ENCODE results near the gene MFSD2A. TPM values are rescaled to one million over a fixed set of nuclear protein-coding genes. Genes with fewer than 3 reads are reported as not detected.
"Not testable (repeated sequence)": the region's sequence is repeated elsewhere in the genome, so short reads cannot be mapped to it uniquely, and the experiment has no call there.

MFSD2A gene
- total RNA-seq, 1 experiment from 2014 or later: 6.6 TPM

- in situ Hi-C loops (cut with HindIII; ENCODE audit: low pct_unique_long_range_greater_than_20kb, low sequenced_read_pairs): no loop called here
Observed at GRCh38 chr1:39959651-39960333, 4.8 kb downstream of the MFSD2A start.

GRCh38 chr1:39960431-39960958 is 5.5 kb downstream of the MFSD2A start:
- in situ Hi-C loops (cut with HindIII; ENCODE audit: low pct_unique_long_range_greater_than_20kb, low sequenced_read_pairs): no loop called here
- no peak for DNase-seq (ENCODE audit: low read depth)

More at GRCh38 chr1:39959651-39960333, 4.8 kb downstream of the MFSD2A start:
- no peak for DNase-seq (ENCODE audit: low read depth)

- DNase-seq (ENCODE audit: low read depth): no peak
- in situ Hi-C loops (cut with HindIII; ENCODE audit: low pct_unique_long_range_greater_than_20kb, low sequenced_read_pairs): no loop called here
Observed at GRCh38 chr1:39962450-39962825, 7.5 kb downstream of the MFSD2A start.

DNA sequence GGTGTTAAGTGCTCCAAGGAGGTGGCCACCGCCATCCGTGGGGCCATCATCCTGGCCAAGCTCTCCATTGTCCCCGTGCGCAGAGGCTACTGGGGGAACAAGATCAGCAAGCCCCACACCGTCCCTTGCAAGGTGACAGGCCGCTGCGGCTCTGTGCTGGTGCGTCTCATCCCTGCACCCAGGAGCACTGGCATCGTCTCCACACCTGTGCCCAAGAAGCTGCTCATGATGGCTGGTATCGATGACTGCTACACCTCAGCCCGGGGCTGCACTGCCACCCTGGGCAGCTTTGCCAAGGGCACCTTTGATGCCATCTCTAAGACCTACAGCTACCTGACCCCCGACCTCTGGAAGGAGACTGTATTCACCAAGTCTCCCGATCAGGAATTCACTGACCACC is 8.0 kb downstream of the MFSD2A start:
- in situ Hi-C loops (cut with HindIII; ENCODE audit: low pct_unique_long_range_greater_than_20kb, low sequenced_read_pairs); DNase-seq (ENCODE audit: low read depth): not testable (repeated sequence)

DNA sequence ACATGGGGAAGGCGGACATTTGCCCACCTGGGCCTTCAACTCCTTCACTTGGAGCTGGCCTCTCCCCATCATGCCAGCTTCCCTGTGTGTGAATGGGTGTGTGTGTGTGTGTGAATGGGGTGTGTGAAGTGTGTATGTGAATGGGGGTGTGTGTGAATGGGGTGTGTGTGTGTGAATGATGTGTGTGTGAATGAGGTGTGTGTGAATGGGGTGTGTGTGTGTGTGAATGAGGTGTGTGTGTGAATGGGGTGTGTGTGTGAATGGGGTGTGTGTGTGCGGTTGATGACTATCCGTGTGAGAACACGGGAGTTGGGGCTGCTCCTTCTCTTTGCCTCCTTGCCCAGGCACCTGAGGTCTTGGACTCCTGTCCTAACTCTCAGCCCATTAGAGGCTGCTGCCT is 9.6 kb downstream of the MFSD2A start:
- in situ Hi-C loops (cut with HindIII; ENCODE audit: low pct_unique_long_range_greater_than_20kb, low sequenced_read_pairs): no loop called here
- no peak for DNase-seq (ENCODE audit: low read depth)

- in situ Hi-C loops (cut with HindIII; ENCODE audit: low pct_unique_long_range_greater_than_20kb, low sequenced_read_pairs): no loop called here
- DNase-seq (ENCODE audit: low read depth): no peak
Observed at GRCh38 chr1:39965044-39965443, 10.1 kb downstream of the MFSD2A start.

DNA sequence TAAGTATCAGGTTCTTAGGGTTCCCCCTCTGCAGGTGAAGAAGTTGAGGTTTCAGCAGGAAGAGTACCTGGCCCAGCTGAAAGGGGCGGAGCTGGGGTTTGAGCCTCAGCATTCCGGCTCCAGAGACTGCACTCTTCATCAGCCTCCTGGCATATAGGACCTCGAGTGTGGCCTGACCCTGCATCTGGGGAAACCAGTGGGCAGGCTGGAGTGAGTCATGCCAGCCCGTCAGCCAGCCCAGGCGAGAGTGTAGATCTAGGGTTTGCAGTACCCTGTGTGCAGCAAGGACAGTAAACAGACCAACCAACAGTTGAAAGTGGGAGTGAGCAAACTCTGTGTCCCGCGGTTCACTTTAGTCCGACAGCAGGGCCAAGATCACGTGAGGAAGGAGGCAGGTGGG is 14.1 kb downstream of the MFSD2A start:
- no peak for DNase-seq (ENCODE audit: low read depth)
- in situ Hi-C loops (cut with HindIII; ENCODE audit: low pct_unique_long_range_greater_than_20kb, low sequenced_read_pairs): no loop called here

DNA sequence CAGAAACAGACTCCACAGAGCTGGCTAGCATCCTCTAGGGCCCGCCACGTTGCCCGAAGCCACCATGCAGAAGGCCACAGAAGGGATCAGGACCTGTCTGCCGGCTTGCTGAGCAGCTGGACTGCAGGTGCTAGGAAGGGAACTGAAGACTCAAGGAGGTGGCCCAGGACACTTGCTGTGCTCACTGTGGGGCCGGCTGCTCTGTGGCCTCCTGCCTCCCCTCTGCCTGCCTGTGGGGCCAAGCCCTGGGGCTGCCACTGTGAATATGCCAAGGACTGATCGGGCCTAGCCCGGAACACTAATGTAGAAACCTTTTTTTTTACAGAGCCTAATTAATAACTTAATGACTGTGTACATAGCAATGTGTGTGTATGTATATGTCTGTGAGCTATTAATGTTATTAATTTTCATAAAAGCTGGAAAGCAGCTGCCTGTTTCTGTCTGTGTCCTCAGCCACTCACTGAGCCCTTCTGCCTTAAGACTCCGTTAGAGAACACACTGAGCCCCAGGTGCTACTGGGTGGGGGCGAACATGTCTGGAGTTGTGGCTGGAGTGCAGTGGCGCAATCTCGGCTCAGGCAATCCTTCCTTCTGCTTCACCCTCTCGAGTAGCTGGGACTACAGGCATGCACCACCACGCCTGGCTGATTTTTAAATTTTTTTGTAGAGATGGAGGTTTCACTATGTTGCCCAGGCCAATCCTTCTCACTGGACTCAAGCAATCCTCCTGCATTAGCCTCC is 14.8 kb downstream of the MFSD2A start:
- in situ Hi-C loops (cut with HindIII; ENCODE audit: low pct_unique_long_range_greater_than_20kb, low sequenced_read_pairs): no loop called here
- no peak for DNase-seq (ENCODE audit: low read depth)

DNA sequence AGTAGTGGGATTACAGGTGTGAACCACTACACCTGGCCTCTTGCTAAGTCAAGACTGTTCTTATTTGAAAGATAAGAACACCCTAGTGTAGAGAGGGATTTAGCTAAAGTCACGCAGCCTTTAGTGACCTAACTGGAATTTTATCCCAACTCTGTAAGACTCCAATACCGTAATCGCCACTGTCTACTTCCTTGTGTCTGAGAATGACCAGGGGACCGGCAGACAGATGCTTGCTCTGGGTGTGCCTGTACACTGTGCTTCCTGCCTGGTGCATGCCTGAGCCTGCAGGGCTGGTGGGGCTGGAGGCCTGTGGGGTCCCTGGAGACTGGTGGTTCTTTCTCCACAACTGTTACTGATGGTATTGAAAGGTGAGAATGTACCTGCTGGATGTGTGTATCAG is 15.3 kb downstream of the MFSD2A start:
- in situ Hi-C loops (cut with HindIII; ENCODE audit: low pct_unique_long_range_greater_than_20kb, low sequenced_read_pairs): no loop called here

GRCh38 chr1:39971138-39971537 is 16.2 kb downstream of the MFSD2A start:
- in situ Hi-C loops (cut with HindIII; ENCODE audit: low pct_unique_long_range_greater_than_20kb, low sequenced_read_pairs): no loop called here
- no peak for DNase-seq (ENCODE audit: low read depth)

More for the DNA sequence above, 15.3 kb downstream of the MFSD2A start:
- no peak for DNase-seq (ENCODE audit: low read depth)

- DNase-seq (ENCODE audit: low read depth): peak; percentile 47
- in situ Hi-C loops (cut with HindIII; ENCODE audit: low pct_unique_long_range_greater_than_20kb, low sequenced_read_pairs): no loop called here
Observed at GRCh38 chr1:39973503-39974135, 18.7 kb downstream of the MFSD2A start.

- in situ Hi-C loops (cut with HindIII; ENCODE audit: low pct_unique_long_range_greater_than_20kb, low sequenced_read_pairs): no loop called here
- no peak for DNase-seq (ENCODE audit: low read depth)
Observed at GRCh38 chr1:39976732-39977131, 21.8 kb downstream of the MFSD2A start.

DNA sequence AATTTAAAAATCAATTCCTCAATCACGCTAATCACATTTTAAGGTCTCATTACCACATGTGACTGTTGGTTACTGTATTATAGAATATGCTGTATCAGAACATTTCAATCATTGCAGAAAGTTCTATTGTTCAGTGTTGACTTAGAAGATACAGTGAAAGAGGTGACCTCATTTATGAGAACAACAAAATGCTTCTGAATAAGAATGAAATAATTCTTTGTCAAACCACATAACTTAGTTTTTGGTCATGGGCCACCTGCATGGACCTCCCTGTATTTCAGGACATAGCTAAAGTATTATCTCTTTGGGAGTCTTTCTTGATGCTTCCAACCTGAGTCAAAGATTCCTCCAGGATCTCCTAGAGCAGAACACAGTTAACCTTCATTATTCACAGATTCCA is 22.3 kb downstream of the MFSD2A start:
- in situ Hi-C loops (cut with HindIII; ENCODE audit: low pct_unique_long_range_greater_than_20kb, low sequenced_read_pairs): no loop called here
- no peak for DNase-seq (ENCODE audit: low read depth)

- no peak for DNase-seq (ENCODE audit: low read depth)
- in situ Hi-C loops (cut with HindIII; ENCODE audit: low pct_unique_long_range_greater_than_20kb, low sequenced_read_pairs): no loop called here
Observed at GRCh38 chr1:39979654-39980053, 24.7 kb downstream of the MFSD2A start.

- DNase-seq (ENCODE audit: low read depth): no peak
- in situ Hi-C loops (cut with HindIII; ENCODE audit: low pct_unique_long_range_greater_than_20kb, low sequenced_read_pairs): no loop called here
Observed at GRCh38 chr1:39980555-39981313, 25.8 kb downstream of the MFSD2A start.

DNA sequence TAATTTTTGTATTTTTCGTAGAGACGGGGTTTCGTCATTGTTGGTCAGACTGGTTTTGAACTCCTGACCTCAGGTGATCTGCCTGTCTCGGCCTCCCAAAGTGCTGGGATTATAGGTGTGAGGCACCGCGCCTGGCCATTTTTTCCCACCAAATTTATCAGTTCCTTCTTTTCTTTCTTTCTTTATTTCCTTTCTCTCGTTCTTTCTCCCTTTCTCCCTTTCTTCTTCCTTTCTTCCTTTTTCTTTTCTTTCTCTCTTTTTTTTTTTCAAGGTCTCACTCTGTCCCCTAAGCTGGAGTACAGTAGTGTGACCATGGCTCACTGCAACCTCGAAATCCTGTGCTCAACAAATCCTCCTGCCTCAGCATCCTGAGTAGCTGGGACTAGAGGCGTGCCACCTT is 26.4 kb downstream of the MFSD2A start:
- in situ Hi-C loops (cut with HindIII; ENCODE audit: low pct_unique_long_range_greater_than_20kb, low sequenced_read_pairs): no loop called here
- DNase-seq (ENCODE audit: low read depth): no peak

DNA sequence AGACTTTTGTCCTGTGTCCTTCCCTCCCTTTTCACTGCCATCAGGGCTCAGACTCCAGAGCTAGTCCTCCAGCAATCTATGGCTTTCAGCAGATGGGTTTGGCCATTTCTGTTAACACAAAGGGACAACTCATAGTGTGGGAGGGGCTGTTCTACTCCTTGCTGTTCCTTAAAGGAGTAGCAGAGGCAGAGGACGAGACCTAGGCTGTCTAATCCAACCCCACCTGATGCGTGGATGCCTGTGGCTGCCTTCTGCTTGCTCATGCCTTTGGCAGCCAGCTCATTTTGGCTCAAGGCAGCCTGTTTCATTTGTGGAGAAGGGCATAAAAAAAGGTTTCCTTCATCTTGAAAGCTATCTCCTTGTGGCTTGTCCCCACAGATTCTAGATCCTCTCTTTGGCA is 27.0 kb downstream of the MFSD2A start:
- DNase-seq (ENCODE audit: low read depth): peak; percentile 21
- in situ Hi-C loops (cut with HindIII; ENCODE audit: low pct_unique_long_range_greater_than_20kb, low sequenced_read_pairs): no loop called here

GRCh38 chr1:39984480-39984879 is 29.5 kb downstream of the MFSD2A start:
- DNase-seq (ENCODE audit: low read depth); in situ Hi-C loops (cut with HindIII; ENCODE audit: low pct_unique_long_range_greater_than_20kb, low sequenced_read_pairs): not testable (repeated sequence)

Measured in Caki2 (cell line).